Transverse colon (tissue), 4 donors: ENCODE measurements around the gene TTC23L. TPM values are rescaled to one million over a fixed set of nuclear protein-coding genes. Genes with fewer than 3 reads are reported as not detected.
"Not testable (repeated sequence)": the region's sequence is repeated elsewhere in the genome, so short reads cannot be mapped to it uniquely, and the experiment has no call there.

Experiments used
- DNase-seq: peaks from one replicate; pipeline ENCODE4 v3.0.0-alpha.2; 2019
- H3K27ac ChIP-seq, 4 donors: fragments of 200-600 bp; sonication (generic); 2 replicates each; pipeline ENCODE4 v1.5.1; 2016 to 2018; ENCODE audit warnings: inconsistent platforms in 4 of 4
- H3K27me3 ChIP-seq: fragments of 200-600 bp; sonication (generic); 2 replicates; pipeline ENCODE4 v1.5.1; 2017; ENCODE audit warnings: inconsistent platforms
- H3K36me3 ChIP-seq, 4 donors: fragments of 200-600 bp; sonication (generic); 2 replicates each; pipeline ENCODE4 v1.5.1; 2017 to 2019; ENCODE audit warnings: inconsistent platforms in 4 of 4
- H3K4me1 ChIP-seq, 4 donors: fragments of 200-600 bp; sonication (generic); 2 replicates each; pipeline ENCODE4 v1.5.1; 2017 to 2020; ENCODE audit warnings: inconsistent platforms in 4 of 4
- H3K4me3 ChIP-seq, 4 donors: fragments of 200-600 bp; sonication (generic); 1 replicate in 1 of 4; 2 replicates in 3 of 4; pipeline versions ENCODE4 v1.5.1 to v1.6.1; 2017 to 2019; ENCODE audit warnings: inconsistent platforms in 4 of 4
- H3K9me3 ChIP-seq, 2 donors: fragments of 200-600 bp; sonication (generic); 2 replicates each; pipeline ENCODE4 v1.5.1; 2017 to 2019; ENCODE audit warnings: inconsistent platforms in 2 of 2
- CTCF ChIP-seq, 5 experiments: fragments of 200-600 bp in 3 of 5; fragments of 450-650 bp in 2 of 5; sonication (generic) in 3 of 5; IDR thresholded peaks; 1 replicate in 2 of 5; 2 replicates in 3 of 5; pipeline ENCODE4 v1.5.1; 2016 to 2017; ENCODE audit warnings: antibody characterized with exemption in 5 of 5, inconsistent platforms in 3 of 5, mild to moderate bottlenecking in 2 of 5, moderate library complexity in 1 of 5
- EP300 ChIP-seq: sonication (generic); formaldehyde crosslinking; IDR thresholded peaks from one replicate; pipeline ENCODE4 v1.6.1; 2017; ENCODE audit warnings: antibody characterized with exemption, low read depth
- POLR2A ChIP-seq: fragments of 450-650 bp; IDR thresholded peaks from one replicate; pipeline ENCODE4 v1.6.1; 2016; ENCODE audit warnings: antibody characterized with exemption, mild to moderate bottlenecking, moderate library complexity
- POLR2AphosphoS5 ChIP-seq, 3 donors: sonication (generic); formaldehyde crosslinking; IDR thresholded peaks; one replicate each; pipeline ENCODE4 v1.6.1; 2016; ENCODE audit warnings: antibody characterized with exemption in 3 of 3
- WGBS, 2 donors: methylation state at CpG; one replicate each; pipeline ENCODE4 v1.1.5; 2018; ENCODE audit warnings: low coverage in 1 of 2; 5-methylcytosine and 5-hydroxymethylcytosine counted together
- in situ Hi-C, 4 donors: fragments of 200-750 bp; cut with MboI; loops; one replicate each; pipeline versions ENCODE4 v1.15.0 to v1.15.1; 2017; ENCODE audit warnings: low sequenced_read_pairs in 3 of 4, low pct_ligation_motif_present in 1 of 4, low pct_unique_long_range_greater_than_20kb in 1 of 4
- intact Hi-C: fragments of 100-400 bp; cut with DNase I; formaldehyde crosslinking; loops from one replicate; pipeline ENCODE4 v1.15.1; 2023; ENCODE audit warnings: low total_unique reads
- total RNA-seq, 4 donors: library from RNA; depleted of rRNA; stranded (reverse); fragments of >200 nt; gene quantifications; one replicate each; pipeline ENCODE4 v1.1.0, GENCODE V29; 2016

TTC23L gene
- total RNA-seq, 4 donors from 2014 or later: 0.27 to 0.32 TPM; not detected in 2

DNA sequence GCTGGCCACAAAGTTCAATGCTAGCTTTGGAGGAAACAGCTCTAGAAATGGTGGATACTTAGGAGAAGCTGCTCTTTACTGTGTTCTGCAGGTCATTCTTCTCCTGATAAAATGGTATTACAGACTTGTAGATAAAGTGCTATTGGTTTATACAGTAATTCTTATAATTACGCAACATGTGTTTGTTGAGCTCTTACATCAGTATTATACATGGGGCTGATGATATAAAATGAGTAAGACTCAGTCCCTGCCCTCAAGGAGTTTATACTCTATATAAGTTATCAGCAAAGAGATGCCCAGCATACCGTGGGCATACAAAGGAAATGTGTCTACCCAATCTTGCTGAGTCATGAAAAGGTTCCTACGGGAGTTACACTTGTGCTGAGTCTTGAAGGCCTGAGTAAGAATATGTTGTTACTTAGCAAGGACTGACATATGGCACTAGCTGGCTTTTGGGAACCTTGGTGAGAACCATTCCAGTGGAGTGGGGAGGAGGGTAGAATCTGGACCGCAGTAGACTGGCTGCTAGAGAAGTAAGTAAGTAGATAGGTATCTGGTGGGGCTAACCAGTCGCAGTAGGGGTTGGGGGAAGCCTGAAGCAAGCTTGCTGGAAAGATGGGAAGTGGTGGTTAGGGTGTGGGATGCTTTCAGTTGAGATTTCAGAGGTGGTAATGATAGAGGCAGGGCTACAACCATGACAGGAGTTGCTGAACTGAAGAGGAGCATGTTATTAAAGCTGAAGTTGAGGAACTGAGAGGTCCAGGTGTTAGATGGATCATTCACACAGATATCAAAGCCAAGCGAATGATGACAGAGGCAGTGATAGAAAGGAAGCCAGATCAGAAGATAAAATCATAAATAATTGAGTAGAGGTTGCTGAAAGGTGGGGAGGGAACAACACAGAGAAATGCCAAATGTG, 11.1 kb upstream of the TTC23L start:
- H3K27me3 ChIP-seq: no peaks in the 10 kb centered on the region
- peaks cover 0 to 20% (median 0%) of the 10 kb centered on the region in 4 donors for H3K36me3 ChIP-seq
- H3K9me3 ChIP-seq: no peaks in the 10 kb centered on the region
- H3K4me1 ChIP-seq: no peaks in the 10 kb centered on the region
- intact Hi-C loops: no loop called here
- no peak overlapping the region for H3K27ac ChIP-seq
- DNase-seq: no peak
- no peak for TF ChIP-seq CTCF (IDR thresholded peaks at IDR 0.05)
- no peak for TF ChIP-seq EP300
- TF ChIP-seq POLR2AphosphoS5 (IDR thresholded peaks at IDR 0.05): no peak
- no peak for TF ChIP-seq POLR2A
- 82 to 92% methylated on average over 4 to 6 of the region's 6 CpGs for WGBS, 2 donors
- no peak overlapping the region for H3K4me3 ChIP-seq
- in situ Hi-C loops: no loop called here

DNA sequence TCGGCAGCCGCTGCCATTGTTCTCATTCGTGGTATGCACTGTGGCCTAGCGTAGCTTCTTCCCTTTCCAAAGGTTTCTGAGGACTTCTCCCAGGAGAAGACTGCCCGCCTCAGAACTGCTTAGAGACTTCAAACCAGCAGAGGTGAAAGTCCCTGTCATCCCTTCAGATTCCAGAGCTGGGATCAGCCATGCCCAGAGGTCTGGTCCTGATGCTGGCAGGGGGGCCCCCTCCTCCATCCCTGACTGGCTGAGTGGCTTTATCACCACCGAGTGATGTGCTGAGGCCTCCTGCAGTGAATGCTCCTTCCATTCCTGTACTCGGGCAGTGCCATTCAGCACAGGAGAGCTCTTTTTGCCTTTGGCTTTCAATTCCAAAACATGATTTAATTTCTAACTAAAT, 8.1 kb upstream of the TTC23L start:
- H3K9me3 ChIP-seq, in situ Hi-C loops, H3K4me3 ChIP-seq, H3K36me3 ChIP-seq, H3K27me3 ChIP-seq, intact Hi-C loops, DNase-seq, H3K4me1 ChIP-seq, H3K27ac ChIP-seq: not testable (repeated sequence)
- 81% methylated on average over 7 of the region's 7 CpGs; no CpG with 5 or more reads in 1 of the 2 donors for WGBS, 2 donors

DNA sequence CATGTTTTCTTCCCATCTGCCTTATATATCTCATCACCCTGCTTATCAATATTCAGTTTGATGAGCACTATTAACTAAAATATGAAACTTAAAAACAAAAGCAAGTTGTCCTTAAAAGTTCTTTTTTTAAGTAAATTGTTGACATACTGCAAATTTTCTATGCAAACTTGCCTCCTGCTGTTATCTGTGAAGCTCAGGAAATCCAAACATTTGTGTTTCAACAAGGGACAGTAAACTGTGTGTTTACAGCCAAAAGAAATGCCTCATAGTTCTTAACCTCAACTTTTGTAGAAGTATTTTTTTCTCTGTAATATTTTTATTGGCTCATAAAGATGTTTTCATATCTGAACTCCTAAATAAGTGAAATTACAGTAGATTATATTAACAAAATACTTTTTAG, 7.7 kb upstream of the TTC23L start:
- in situ Hi-C loops (no loop called here), intact Hi-C loops (no loop called here)
- Histone ChIP-seq H3K27me3 (no peaks in the 10 kb centered on the region), H3K36me3 (peaks cover 0 to 5% (median 0%) of the 10 kb centered on the region in 4 donors), H3K4me3 (no peak overlapping the region), H3K27ac (no peak overlapping the region), H3K4me1 (no peaks in the 10 kb centered on the region), H3K9me3 (no peaks in the 10 kb centered on the region)
- TF ChIP-seq EP300 (no peak), POLR2A (no peak), CTCF (IDR thresholded peaks at IDR 0.05) (no peak), POLR2AphosphoS5 (IDR thresholded peaks at IDR 0.05) (no peak)
- no peak for DNase-seq

GRCh38 chr5:34832568-34832967, 6.4 kb upstream of the TTC23L start:
- in situ Hi-C loops (no loop called here), intact Hi-C loops (no loop called here)
- Histone ChIP-seq H3K27ac (no peak overlapping the region), H3K9me3 (no peaks in the 10 kb centered on the region), H3K4me3 (no peak overlapping the region), H3K4me1 (no peaks in the 10 kb centered on the region), H3K27me3 (no peaks in the 10 kb centered on the region), H3K36me3 (no peaks in the 10 kb centered on the region)
- TF ChIP-seq CTCF (IDR thresholded peaks at IDR 0.05) (no peak), POLR2AphosphoS5 (IDR thresholded peaks at IDR 0.05) (no peak), EP300 (no peak), POLR2A (no peak)
- WGBS, 2 donors: 87 to 89% methylated on average over 3 to 5 of the region's 5 CpGs
- no peak for DNase-seq
